ENCODE data around the gene UBQLN1. TPM values are rescaled to one million over a fixed set of nuclear protein-coding genes. Genes with fewer than 3 reads are reported as not detected.
A peak's percentile ranks its signal among the peaks of the same experiment; 100 is the strongest.
"Not testable (repeated sequence)": the region's sequence is repeated elsewhere in the genome, so short reads cannot be mapped to it uniquely, and the experiment has no call there.

Gene UBQLN1
- total RNA-seq, 1 donor from 2014 or later: 107 TPM

GRCh38 chr9:83646500-83647239 is 61.1 kb downstream of the UBQLN1 start:
- intact Hi-C loops (cut with DNase I): no loop called here
- no peak for DNase-seq (ENCODE audit: low spot score)

GRCh38 chr9:83642793-83643192 is 65.0 kb downstream of the UBQLN1 start:
- no peak for DNase-seq (ENCODE audit: low spot score)
- intact Hi-C loops (cut with DNase I): no loop called here

DNA sequence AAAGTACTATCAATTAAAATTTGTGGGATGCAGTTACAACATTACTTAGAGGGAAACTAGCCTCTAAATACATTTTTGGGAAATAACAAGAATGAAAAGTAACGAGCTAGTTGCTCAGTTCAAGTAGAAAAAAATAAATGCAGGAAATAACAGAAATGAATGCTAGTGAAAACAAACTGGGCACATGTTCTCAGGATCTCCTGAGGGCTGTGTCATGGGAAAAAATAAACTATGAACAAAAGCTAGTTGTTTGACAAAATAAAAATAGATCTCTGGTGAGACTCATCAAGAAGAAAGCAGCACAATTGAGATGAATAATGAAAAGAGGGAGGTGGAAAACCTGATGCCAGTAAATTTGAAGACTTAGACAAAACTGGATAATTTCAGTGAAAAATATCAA is 68.5 kb downstream of the UBQLN1 start:
- DNase-seq (ENCODE audit: low spot score): no peak
- intact Hi-C loops (cut with DNase I): no loop called here

GRCh38 chr9:83637389-83637788 is 70.4 kb downstream of the UBQLN1 start:
- DNase-seq (ENCODE audit: low spot score): no peak
- intact Hi-C loops (cut with DNase I): no loop called here

GRCh38 chr9:83636813-83637212 is 70.9 kb downstream of the UBQLN1 start:
- no peak for DNase-seq (ENCODE audit: low spot score)
- intact Hi-C loops (cut with DNase I): no loop called here

- DNase-seq (ENCODE audit: low spot score): no peak
- intact Hi-C loops (cut with DNase I): no loop called here
These were observed 74.1 kb downstream of the UBQLN1 start for GRCh38 chr9:83633676-83634075.

GRCh38 chr9:83633255-83633654 is 74.5 kb downstream of the UBQLN1 start:
- no peak for DNase-seq (ENCODE audit: low spot score)
- intact Hi-C loops (cut with DNase I): no loop called here

- DNase-seq (ENCODE audit: low spot score): no peak
- intact Hi-C loops (cut with DNase I): no loop called here
These were observed 76.8 kb downstream of the UBQLN1 start for GRCh38 chr9:83630938-83631457.

DNA sequence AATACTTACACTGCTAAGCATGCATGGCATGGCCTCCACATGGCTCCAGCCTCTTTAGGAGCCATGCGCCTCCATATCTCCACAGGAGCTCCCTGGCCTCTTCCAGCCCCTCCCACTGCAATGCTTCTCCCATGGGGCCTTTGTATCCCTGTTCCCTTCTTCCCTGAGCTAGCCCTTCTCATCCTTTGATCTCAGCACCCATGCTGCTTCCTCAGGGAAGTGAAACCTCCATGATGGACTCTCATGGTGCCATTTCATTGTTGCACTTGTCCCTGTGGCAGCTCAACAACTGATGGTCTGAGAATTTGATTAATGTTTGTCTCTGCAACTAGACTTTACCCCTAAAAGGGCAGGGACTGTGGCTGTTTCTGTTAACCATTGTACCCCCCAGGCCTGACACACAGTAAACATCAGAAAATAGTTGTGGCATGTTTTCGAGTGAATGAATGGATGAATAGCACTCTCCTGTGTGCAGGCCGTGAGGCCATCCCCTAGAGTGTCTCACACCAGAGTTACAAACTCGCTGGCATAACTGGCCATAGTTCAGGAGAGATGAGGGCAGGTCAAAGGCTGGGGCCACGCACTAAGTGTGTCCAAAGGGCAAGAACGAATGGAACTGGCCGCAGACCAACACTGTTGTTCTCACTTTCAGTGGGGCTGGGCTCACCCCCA is 78.2 kb downstream of the UBQLN1 start:
- no peak for DNase-seq (ENCODE audit: low spot score)
- intact Hi-C loops (cut with DNase I): no loop called here

- no peak for DNase-seq (ENCODE audit: low spot score)
- intact Hi-C loops (cut with DNase I): no loop called here
These were observed 79.2 kb downstream of the UBQLN1 start for GRCh38 chr9:83628540-83628939.

- intact Hi-C loops (cut with DNase I): no loop called here
- no peak for DNase-seq (ENCODE audit: low spot score)
These were observed 82.6 kb downstream of the UBQLN1 start for GRCh38 chr9:83625178-83625577.

GRCh38 chr9:83623679-83624076 is 84.1 kb downstream of the UBQLN1 start:
- intact Hi-C loops (cut with DNase I): loop anchor here (2.0 kb wide), 2 partner anchors 25 to 85 kb away; no protein-coding TSS in a partner anchor
- no peak for DNase-seq (ENCODE audit: low spot score)

- DNase-seq (ENCODE audit: low spot score): peak; percentile 90
- intact Hi-C loops (cut with DNase I): loop anchor here (2.0 kb wide), 2 partner anchors 26 to 86 kb away; no protein-coding TSS in a partner anchor
These were observed 84.6 kb downstream of the UBQLN1 start, which contains the start of gene IDNK for GRCh38 chr9:83622939-83623678. TSS of gene IDNK (plus strand) at chr9:83623143. CDS start at chr9:83623172, 29 bp downstream.

DNA sequence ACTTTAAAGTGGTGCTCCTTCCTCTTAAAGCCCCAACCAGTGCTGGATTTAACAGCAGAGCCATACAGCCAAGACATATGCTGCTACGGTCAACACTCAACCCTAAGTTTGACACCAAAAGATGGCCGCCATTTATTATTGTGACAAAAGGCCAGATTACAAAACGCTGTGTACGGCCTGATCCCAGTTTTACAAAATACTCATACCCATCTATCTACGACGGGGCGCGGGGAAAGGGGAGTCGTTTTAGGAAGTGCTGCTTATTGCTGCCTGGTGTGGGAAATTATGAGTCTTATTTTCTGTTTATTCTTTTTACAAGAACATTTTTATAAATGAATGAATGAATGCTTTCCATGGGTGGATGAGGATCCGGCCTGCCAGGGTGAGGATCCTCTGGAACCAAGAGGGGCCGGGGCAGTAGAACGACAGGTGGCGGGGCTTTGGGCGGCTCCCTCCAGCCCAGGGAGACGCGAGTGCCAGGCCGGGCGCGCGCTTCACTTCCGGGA is 85.3 kb downstream of the UBQLN1 start:
- intact Hi-C loops (cut with DNase I): loop anchor here (2.0 kb wide), 2 partner anchors 26 to 86 kb away; no protein-coding TSS in a partner anchor
- no peak for DNase-seq (ENCODE audit: low spot score)

DNA sequence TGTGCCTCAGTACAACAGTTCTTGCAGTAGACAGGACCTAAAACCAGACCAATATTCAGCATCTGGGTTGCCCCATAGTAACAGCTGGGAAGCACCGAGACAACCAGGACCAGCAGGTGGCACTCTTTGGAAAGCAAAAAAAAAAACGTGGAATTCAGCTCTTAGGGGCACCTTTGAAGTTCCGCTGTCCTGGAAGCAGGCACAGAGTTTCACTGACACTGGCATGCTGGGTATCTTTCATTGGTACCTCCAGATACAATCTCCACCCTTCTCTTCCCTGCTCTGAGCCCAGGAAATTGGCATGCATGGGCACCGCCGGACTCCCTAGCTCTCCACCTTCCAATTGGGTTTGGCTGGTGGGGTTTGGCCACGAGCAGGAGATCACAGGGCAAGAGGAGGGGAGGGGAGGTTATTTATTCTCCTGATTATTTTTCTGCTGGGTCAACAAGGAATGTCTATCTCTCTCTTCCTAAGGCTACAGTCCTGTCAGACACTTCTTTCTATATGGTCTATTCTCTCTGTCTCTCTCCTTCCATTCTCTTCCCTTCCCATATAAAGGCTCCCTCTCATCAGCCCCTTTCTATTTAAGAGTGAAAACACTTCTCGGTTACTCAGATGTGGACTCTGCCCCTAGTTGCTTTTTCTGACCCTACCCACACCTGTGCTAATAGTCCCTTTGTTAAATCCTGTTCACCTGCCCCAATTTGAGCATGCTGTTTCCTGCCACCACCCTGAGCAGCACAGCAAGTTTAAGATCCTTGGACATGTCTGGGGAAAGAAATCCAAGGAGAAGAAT is 86.7 kb downstream of the UBQLN1 start:
- DNase-seq (ENCODE audit: low spot score): no peak
- intact Hi-C loops (cut with DNase I): no loop called here

GRCh38 chr9:83617299-83617698 is 90.5 kb downstream of the UBQLN1 start:
- intact Hi-C loops (cut with DNase I): no loop called here
- DNase-seq (ENCODE audit: low spot score): no peak

- DNase-seq (ENCODE audit: low spot score); intact Hi-C loops (cut with DNase I): not testable (repeated sequence)
These were observed 94.5 kb downstream of the UBQLN1 start for GRCh38 chr9:83613298-83613697.
